Measurements from ENCODE around the gene LRRC74A. TPM values are rescaled to one million over a fixed set of nuclear protein-coding genes. Genes with fewer than 3 reads are reported as not detected.

LRRC74A gene
- total RNA-seq, 1 experiment from 2014 or later, result not detected

- no peak for TF ChIP-seq CTCF (IDR thresholded peaks at IDR 0.05; ENCODE audit: unreplicated experiment)
Observed at GRCh38 chr14:76828339-76829012, 2.3 kb downstream of the LRRC74A start.

GRCh38 chr14:76829013-76829365 is 2.8 kb downstream of the LRRC74A start:
- no peak for DNase-seq
- CTCF ChIA-PET, result no interaction called here
- no peaks in the 10 kb centered on the region for H3K9me3 Mint-ChIP-seq (ENCODE audit: low read depth, unreplicated experiment)
- no peak for TF ChIP-seq CTCF (IDR thresholded peaks at IDR 0.05; ENCODE audit: unreplicated experiment)
- H3K4me1 Mint-ChIP-seq (ENCODE audit: low read depth, unreplicated experiment), result peaks cover 10% of the 10 kb centered on the region
- BruUV-seq (replicated peaks), result no TSS peak
- no peaks in the 10 kb centered on the region for H3K36me3 Mint-ChIP-seq (ENCODE audit: insufficient read depth, unreplicated experiment)
- intact Hi-C loops (cut with micrococcal nuclease; ENCODE audit: unreplicated experiment), result no loop called here
- H3K27me3 Mint-ChIP-seq (ENCODE audit: unreplicated experiment), result peaks cover 48% of the 10 kb centered on the region
- H3K27ac Mint-ChIP-seq (ENCODE audit: unreplicated experiment), result no peak overlapping the region
- H3K4me3 Mint-ChIP-seq (ENCODE audit: low read depth, unreplicated experiment), result no peak overlapping the region

More at GRCh38 chr14:76828339-76829012, 2.3 kb downstream of the LRRC74A start:
- no peak overlapping the region for H3K27ac Mint-ChIP-seq (ENCODE audit: unreplicated experiment)
- no peak overlapping the region for H3K4me3 Mint-ChIP-seq (ENCODE audit: low read depth, unreplicated experiment)
- peaks cover 48% of the 10 kb centered on the region for H3K27me3 Mint-ChIP-seq (ENCODE audit: unreplicated experiment)
- DNase-seq, result no peak
- BruUV-seq (replicated peaks), result no TSS peak
- intact Hi-C loops (cut with micrococcal nuclease; ENCODE audit: unreplicated experiment), result no loop called here
- H3K9me3 Mint-ChIP-seq (ENCODE audit: low read depth, unreplicated experiment), result no peaks in the 10 kb centered on the region
- CTCF ChIA-PET, result interaction anchor here (0.5 kb wide), 1 partner anchor 1062 kb away, joined by 3 read pairs; no protein-coding TSS in a partner anchor
- peaks cover 8% of the 10 kb centered on the region for H3K4me1 Mint-ChIP-seq (ENCODE audit: low read depth, unreplicated experiment)
- no peaks in the 10 kb centered on the region for H3K36me3 Mint-ChIP-seq (ENCODE audit: insufficient read depth, unreplicated experiment)

- no peaks in the 10 kb centered on the region for H3K36me3 Mint-ChIP-seq (ENCODE audit: insufficient read depth, unreplicated experiment)
- CTCF ChIA-PET, result interaction anchor here (0.6 to 1.0 kb wide), 3 partner anchors 16 to 241 kb away, joined by 3 to 4 read pairs (median 3); partner anchors contain the start of gene ANGEL1
- H3K9me3 Mint-ChIP-seq (ENCODE audit: low read depth, unreplicated experiment), result no peaks in the 10 kb centered on the region
- DNase-seq, result peak; percentile 45
- H3K27me3 Mint-ChIP-seq (ENCODE audit: unreplicated experiment), result peaks cover 41% of the 10 kb centered on the region
- TF ChIP-seq CTCF (IDR thresholded peaks at IDR 0.05; ENCODE audit: unreplicated experiment), result no peak
- peaks cover 19% of the 10 kb centered on the region for H3K4me1 Mint-ChIP-seq (ENCODE audit: low read depth, unreplicated experiment)
- no TSS peak for BruUV-seq (replicated peaks)
- H3K4me3 Mint-ChIP-seq (ENCODE audit: low read depth, unreplicated experiment), result no peak overlapping the region
- intact Hi-C loops (cut with micrococcal nuclease; ENCODE audit: unreplicated experiment), result no loop called here
- H3K27ac Mint-ChIP-seq (ENCODE audit: unreplicated experiment), result no peak overlapping the region
Observed at GRCh38 chr14:76829650-76830421, 3.6 kb downstream of the LRRC74A start.

- Mint-ChIP-seq H3K36me3 (ENCODE audit: insufficient read depth, unreplicated experiment) (no peaks in the 10 kb centered on the region), H3K4me1 (ENCODE audit: low read depth, unreplicated experiment) (peaks cover 20% of the 10 kb centered on the region), H3K9me3 (ENCODE audit: low read depth, unreplicated experiment) (no peaks in the 10 kb centered on the region), H3K27me3 (ENCODE audit: unreplicated experiment) (peaks cover 33% of the 10 kb centered on the region), H3K4me3 (ENCODE audit: low read depth, unreplicated experiment) (no peak overlapping the region), H3K27ac (ENCODE audit: unreplicated experiment) (no peak overlapping the region)
- no peak for TF ChIP-seq CTCF (IDR thresholded peaks at IDR 0.05; ENCODE audit: unreplicated experiment)
- intact Hi-C loops (cut with micrococcal nuclease; ENCODE audit: unreplicated experiment), result no loop called here
- CTCF ChIA-PET, result interaction anchor here (0.7 to 1.0 kb wide), 2 partner anchors 16 to 18 kb away, joined by 3 to 4 read pairs; partner anchors contain the start of gene ANGEL1
- DNase-seq, result no peak
- no TSS peak for BruUV-seq (replicated peaks)
Observed at GRCh38 chr14:76830556-76830955, 4.3 kb downstream of the LRRC74A start.

All from Calu3 (cell line).